Measurements from ENCODE around the gene CXorf38.
"Not testable (repeated sequence)": the region's sequence is repeated elsewhere in the genome, so short reads cannot be mapped to it uniquely, and the experiment has no call there.

Gene CXorf38

GRCh38 chrX:40617566-40617965, 29.8 kb downstream of the CXorf38 start:
- TF ChIP-seq, protein P1, sequence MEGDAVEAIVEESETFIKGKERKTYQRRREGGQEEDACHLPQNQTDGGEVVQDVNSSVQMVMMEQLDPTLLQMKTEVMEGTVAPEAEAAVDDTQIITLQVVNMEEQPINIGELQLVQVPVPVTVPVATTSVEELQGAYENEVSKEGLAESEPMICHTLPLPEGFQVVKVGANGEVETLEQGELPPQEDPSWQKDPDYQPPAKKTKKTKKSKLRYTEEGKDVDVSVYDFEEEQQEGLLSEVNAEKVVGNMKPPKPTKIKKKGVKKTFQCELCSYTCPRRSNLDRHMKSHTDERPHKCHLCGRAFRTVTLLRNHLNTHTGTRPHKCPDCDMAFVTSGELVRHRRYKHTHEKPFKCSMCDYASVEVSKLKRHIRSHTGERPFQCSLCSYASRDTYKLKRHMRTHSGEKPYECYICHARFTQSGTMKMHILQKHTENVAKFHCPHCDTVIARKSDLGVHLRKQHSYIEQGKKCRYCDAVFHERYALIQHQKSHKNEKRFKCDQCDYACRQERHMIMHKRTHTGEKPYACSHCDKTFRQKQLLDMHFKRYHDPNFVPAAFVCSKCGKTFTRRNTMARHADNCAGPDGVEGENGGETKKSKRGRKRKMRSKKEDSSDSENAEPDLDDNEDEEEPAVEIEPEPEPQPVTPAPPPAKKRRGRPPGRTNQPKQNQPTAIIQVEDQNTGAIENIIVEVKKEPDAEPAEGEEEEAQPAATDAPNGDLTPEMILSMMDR (IDR thresholded peaks at IDR 0.05; ENCODE audit: low read depth, low read length, missing control alignments) = no peak
- DNase-seq (ENCODE audit: low read depth) = no peak
- H3K4me3 ChIP-seq (ENCODE audit: low read depth, low read length) = no peak overlapping the region

GRCh38 chrX:40615976-40616375, 31.4 kb downstream of the CXorf38 start:
- TF ChIP-seq, protein P1 (IDR thresholded peaks at IDR 0.05; ENCODE audit: low read depth, low read length, missing control alignments) = no peak
- DNase-seq (ENCODE audit: low read depth) = no peak
- no peak overlapping the region for H3K4me3 ChIP-seq (ENCODE audit: low read depth, low read length)

GRCh38 chrX:40612511-40612910, 34.9 kb downstream of the CXorf38 start:
- TF ChIP-seq, protein P1 (IDR thresholded peaks at IDR 0.05; ENCODE audit: low read depth, low read length, missing control alignments) = no peak
- no peak overlapping the region for H3K4me3 ChIP-seq (ENCODE audit: low read depth, low read length)
- no peak for DNase-seq (ENCODE audit: low read depth)

DNA sequence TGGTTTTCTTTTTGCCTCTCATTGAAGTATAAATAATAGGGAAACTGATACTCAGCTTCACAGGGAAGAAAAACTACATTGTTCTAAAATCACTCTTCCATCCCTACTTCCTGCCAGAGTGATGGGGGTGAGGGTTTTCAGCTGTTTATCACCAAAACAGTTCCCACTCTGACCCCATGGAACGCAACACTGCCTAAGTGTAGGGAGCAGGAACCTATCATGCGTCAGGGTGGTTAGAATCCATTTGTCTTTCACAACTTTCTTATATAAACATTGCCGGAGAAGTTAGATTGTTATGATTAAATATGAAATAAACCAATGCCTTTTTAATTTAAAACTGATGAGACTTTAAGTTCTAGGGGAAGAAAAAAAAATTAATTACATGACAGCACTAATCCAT, 40.0 kb downstream of the CXorf38 start:
- TF ChIP-seq, protein P1 (IDR thresholded peaks at IDR 0.05; ENCODE audit: low read depth, low read length, missing control alignments) = no peak
- DNase-seq (ENCODE audit: low read depth) = no peak
- H3K4me3 ChIP-seq (ENCODE audit: low read depth, low read length) = no peak overlapping the region

DNA sequence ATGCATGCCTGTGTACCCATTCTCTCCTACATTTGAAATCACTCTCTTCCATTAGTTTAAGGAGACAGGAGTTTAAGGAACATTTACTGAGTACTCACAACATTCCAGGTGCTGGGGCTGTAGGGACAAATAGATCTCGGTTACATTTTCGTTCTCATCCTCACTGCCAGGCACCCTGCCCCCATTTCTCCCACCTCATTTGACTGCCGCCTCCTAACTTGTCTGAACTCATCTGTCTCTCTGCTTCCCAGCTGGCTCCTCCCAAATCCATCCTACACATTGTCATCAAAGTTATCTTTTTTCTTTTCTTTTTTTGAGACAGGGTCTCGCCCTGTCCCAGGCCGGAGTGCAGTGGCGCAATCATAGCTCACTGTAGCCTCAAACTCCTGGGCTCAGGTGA, 43.9 kb downstream of the CXorf38 start:
- TF ChIP-seq, protein P1 (IDR thresholded peaks at IDR 0.05; ENCODE audit: low read depth, low read length, missing control alignments) = no peak
- no peak overlapping the region for H3K4me3 ChIP-seq (ENCODE audit: low read depth, low read length)

DNA sequence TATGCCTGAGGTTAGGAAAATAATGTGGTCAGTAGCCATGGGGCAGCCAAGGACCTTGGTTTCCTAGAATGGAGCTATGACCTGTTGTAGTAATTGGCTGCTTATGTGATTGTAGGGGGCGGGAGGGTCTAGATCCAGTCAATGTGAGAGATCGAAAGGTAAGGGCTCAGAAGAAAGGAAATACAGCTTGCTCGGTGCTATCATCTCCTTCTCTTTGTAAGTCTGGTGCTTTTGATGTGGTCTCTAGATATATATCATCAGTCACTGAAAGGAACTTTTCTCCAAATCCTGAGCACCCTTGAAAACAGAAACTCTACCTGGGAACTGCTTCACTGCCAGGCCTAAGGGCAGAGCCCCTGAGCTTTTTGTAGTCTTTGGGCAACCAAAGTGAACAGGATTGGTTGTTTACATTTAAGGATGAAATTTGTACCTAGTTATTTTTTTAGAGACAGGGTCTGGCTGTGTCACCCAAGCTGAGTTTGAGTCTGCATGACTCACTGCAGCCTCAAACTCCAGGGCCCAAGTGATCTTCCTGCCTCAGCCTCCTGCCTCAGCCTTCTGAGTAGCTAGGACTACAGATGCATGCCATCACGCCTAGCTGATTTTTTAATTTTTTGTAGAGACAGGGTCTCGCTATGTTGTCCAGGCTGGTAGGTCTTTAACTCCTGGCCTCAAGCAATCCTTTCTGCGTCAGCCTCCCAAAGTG, 57.6 kb downstream of the CXorf38 start:
- DNase-seq (ENCODE audit: low read depth) = not testable (repeated sequence)

More for the DNA sequence above, 43.9 kb downstream of the CXorf38 start:
- no peak for DNase-seq (ENCODE audit: low read depth)

GRCh38 chrX:40587623-40588022, 59.7 kb downstream of the CXorf38 start:
- H3K4me3 ChIP-seq (ENCODE audit: low read depth, low read length); DNase-seq (ENCODE audit: low read depth): not testable (repeated sequence)

More for the DNA sequence above, 57.6 kb downstream of the CXorf38 start:
- not testable (repeated sequence) for H3K4me3 ChIP-seq (ENCODE audit: low read depth, low read length)

DNA sequence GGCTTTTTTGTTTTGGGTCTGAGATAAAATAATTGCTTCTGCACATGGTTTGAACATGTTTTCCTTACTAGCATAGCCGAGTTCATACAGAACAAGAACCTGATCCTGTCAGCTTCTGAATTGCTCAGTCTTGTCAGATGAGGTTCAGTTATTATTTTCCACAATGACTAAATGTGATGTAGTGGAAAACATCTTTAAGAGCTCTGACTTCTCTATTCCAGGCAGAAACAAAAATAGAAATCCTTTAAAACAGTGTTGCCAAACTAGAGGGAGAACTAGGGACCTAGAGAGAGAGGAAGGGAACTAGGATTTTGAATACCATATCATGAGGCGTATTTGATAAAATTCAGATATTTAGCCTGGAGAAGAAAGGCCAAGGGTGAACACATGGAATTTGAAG, 64.5 kb downstream of the CXorf38 start:
- no peak for DNase-seq (ENCODE audit: low read depth)
- H3K4me3 ChIP-seq (ENCODE audit: low read depth, low read length) = no peak overlapping the region
- TF ChIP-seq, protein P1 (IDR thresholded peaks at IDR 0.05; ENCODE audit: low read depth, low read length, missing control alignments) = no peak

DNA sequence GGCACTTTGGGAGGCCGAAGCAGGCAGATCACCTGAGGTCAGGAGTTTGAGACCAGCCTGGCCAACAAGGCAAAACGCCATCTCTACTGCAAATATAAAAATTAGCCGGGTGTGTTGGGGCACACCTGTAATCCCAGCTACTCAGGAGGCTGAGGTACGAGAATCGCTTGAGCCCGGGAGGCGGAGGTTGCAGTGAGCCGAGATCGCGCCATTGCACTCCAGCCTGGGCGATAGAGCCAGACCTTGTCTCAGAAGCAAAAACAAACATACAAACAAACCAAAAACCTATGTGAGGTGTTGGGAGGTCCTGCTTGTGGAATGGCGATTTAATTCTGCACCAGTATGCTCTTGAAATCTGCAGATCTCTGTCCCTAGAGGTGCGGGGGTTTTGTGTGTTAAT, 65.2 kb downstream of the CXorf38 start:
- H3K4me3 ChIP-seq (ENCODE audit: low read depth, low read length) = peak overlapping the region; percentile 75; the same call in 1 of the 2 replicates

More for the DNA sequence above, 65.2 kb downstream of the CXorf38 start:
- not testable (repeated sequence) for DNase-seq (ENCODE audit: low read depth)
